GM12878 (cell line): ENCODE data around the gene SLC39A11. TPM values are rescaled to one million over a fixed set of nuclear protein-coding genes. Genes with fewer than 3 reads are reported as not detected.

Experiments used
- ATAC-seq: fragments of 200-7000 bp; cut with Tn5 transposase; 3 replicates; pipeline ENCODE4 v1.9.1; 2020; ENCODE audit warnings: mild to moderate bottlenecking, moderate library complexity
- BruUV-seq: library from RNA; stranded (reverse); fragments of 400-500 nt; replicated peaks from 2 replicates; lab custom pipeline; 2021; lab: Mats Ljungman, UMichigan
- CTCF ChIA-PET: fragments of 300-600 bp; sonication (Branson Sonifier 250); formaldehyde crosslinking; extraction: SDS; loops from one replicate; lab custom pipeline; 2021; ENCODE audit warnings: inconsistent platforms; lab: Yijun Ruan, JAX
- POLR2A ChIA-PET: fragments of 350-600 bp; formaldehyde crosslinking; extraction: SDS; loops from one replicate; lab custom pipeline; 2021; ENCODE audit warnings: inconsistent platforms; lab: Charles Lee
- RAD21 ChIA-PET: fragments of 300-600 bp; sonication (Branson Sonifier 250); formaldehyde crosslinking; loops from one replicate; lab custom pipeline; 2023; ENCODE audit warnings: antibody characterized with exemption; ENCODE audit not compliant: unreplicated experiment; lab: Charles Lee
- SMC1A ChIA-PET: fragments of 300-600 bp; sonication (Branson Sonifier 250); formaldehyde crosslinking; loops from one replicate; lab custom pipeline; 2023; ENCODE audit not compliant: unreplicated experiment, uncharacterized antibody; lab: Charles Lee
- DNase-seq: peaks from one replicate; pipeline ENCODE4 v3.0.0-alpha.2; 2011; ENCODE audit warnings: low read depth, low spot score
- FAIRE-seq: peaks from 3 replicates; lab custom pipeline; 2011; peaks lifted over from hg19 to GRCh38; lab: Jason Lieb, UNC
- H2AFZ ChIP-seq: 2 replicates; pipeline ENCODE4 v1.6.0; 2011; ENCODE audit warnings: low read depth, low read length, control low read depth; ENCODE audit not compliant: control insufficient read depth
- H3K27ac ChIP-seq: 2 replicates; pipeline ENCODE4 v1.5.1; 2011; ENCODE audit warnings: control low read depth; ENCODE audit not compliant: control insufficient read depth, insufficient read depth
- H3K27me3 ChIP-seq, 2 experiments: replicated peaks in 1 of 2; 2 replicates each; pipeline versions ENCODE4 v1.6.0 to v1.6.1; 2011; ENCODE audit warnings: low read length in 1 of 2; ENCODE audit not compliant: control insufficient read depth in 2 of 2, insufficient read depth in 2 of 2
- H3K36me3 ChIP-seq, 2 experiments: 2 replicates each; pipeline ENCODE4 v1.5.1; 2011; ENCODE audit warnings: low read length in 1 of 2; ENCODE audit not compliant: control insufficient read depth in 2 of 2, insufficient read depth in 2 of 2
- H3K4me1 ChIP-seq: 2 replicates; pipeline ENCODE4 v1.6.1; 2011; ENCODE audit warnings: mild to moderate bottlenecking, low read length, moderate library complexity, mixed read lengths; ENCODE audit not compliant: control insufficient read depth, insufficient read depth
- H3K4me2 ChIP-seq: 2 replicates; pipeline ENCODE4 v1.6.0; 2011; ENCODE audit warnings: control low read depth; ENCODE audit not compliant: control insufficient read depth, insufficient read depth
- H3K4me3 ChIP-seq: fragments of 200-600 bp; sonication (generic); 2 replicates; pipeline ENCODE4 v1.5.1; 2016
- H3K79me2 ChIP-seq: 2 replicates; pipeline ENCODE4 v1.6.0; 2011; ENCODE audit warnings: low read length; ENCODE audit not compliant: control insufficient read depth, insufficient read depth
- H3K9ac ChIP-seq: 2 replicates; pipeline ENCODE4 v1.8.0; 2011; ENCODE audit warnings: low read length, control low read depth, mixed read lengths; ENCODE audit not compliant: control insufficient read depth, insufficient read depth
- H3K9me3 ChIP-seq: replicated peaks from 3 replicates; pipeline ENCODE4 v1.5.1; 2011; ENCODE audit warnings: mild to moderate bottlenecking, low read length; ENCODE audit not compliant: control insufficient read depth, insufficient read depth
- H4K20me1 ChIP-seq: 2 replicates; pipeline ENCODE4 v1.6.0; 2011; ENCODE audit not compliant: control insufficient read depth, insufficient read depth
- ASH2L ChIP-seq: fragments of 300-600, 200-600 bp; sonication (generic); IDR thresholded peaks from 2 replicates; pipeline ENCODE4 v1.6.1; 2017; ENCODE audit warnings: low read depth, mild to moderate bottlenecking, borderline replicate concordance
- BACH1 ChIP-seq: fragments of 450-650 bp; IDR thresholded peaks from 2 replicates; pipeline ENCODE4 v1.6.1; 2017; ENCODE audit warnings: mild to moderate bottlenecking, borderline replicate concordance
- BMI1 ChIP-seq: fragments of 450-650 bp; IDR thresholded peaks from 2 replicates; pipeline ENCODE4 v1.6.1; 2016; ENCODE audit warnings: mild to moderate bottlenecking, moderate library complexity, borderline replicate concordance
- ESRRA ChIP-seq: IDR thresholded peaks from 2 replicates; pipeline ENCODE4 v1.6.1; 2012; ENCODE audit warnings: mild to moderate bottlenecking, low read length, improper control_type of control experiment
- EZH2 ChIP-seq: IDR thresholded peaks from 2 replicates; pipeline ENCODE4 v1.6.1; 2012; ENCODE audit warnings: low read depth, mild to moderate bottlenecking, control low read depth, inconsistent platforms, low read length, borderline replicate concordance; ENCODE audit not compliant: control insufficient read depth
- HDGF ChIP-seq: fragments of 450-650 bp; IDR thresholded peaks from 2 replicates; pipeline ENCODE4 v1.6.1; 2016; ENCODE audit warnings: antibody characterized with exemption
- IKZF1 ChIP-seq: fragments of 450-650 bp; conservative IDR thresholded peaks from 2 replicates; pipeline ENCODE4 v1.6.1; 2017; ENCODE audit warnings: antibody characterized with exemption, mild to moderate bottlenecking
- MEF2A ChIP-seq: IDR thresholded peaks from 2 replicates; pipeline ENCODE4 v1.6.1; 2011; ENCODE audit warnings: low read depth, mild to moderate bottlenecking, low read length, moderate library complexity; ENCODE audit not compliant: insufficient read depth
- NFYA ChIP-seq: IDR thresholded peaks from 2 replicates; pipeline ENCODE4 v1.6.1; 2011; ENCODE audit warnings: low read depth, mild to moderate bottlenecking, low read length, improper control_type of control experiment, borderline replicate concordance
- POLR2AphosphoS2 ChIP-seq: IDR thresholded peaks from 2 replicates; pipeline ENCODE4 v1.6.1; 2011; ENCODE audit warnings: low read depth, mild to moderate bottlenecking, low read length, improper control_type of control experiment, moderate library complexity
- RFX5 ChIP-seq: IDR thresholded peaks from 2 replicates; pipeline ENCODE4 v1.6.1; 2011; ENCODE audit warnings: low read depth, low read length, improper control_type of control experiment
- SIX5 ChIP-seq: IDR thresholded peaks from 2 replicates; pipeline ENCODE4 v1.6.1; 2011; ENCODE audit warnings: mild to moderate bottlenecking, low read depth, low read length, moderate library complexity; ENCODE audit not compliant: severe bottlenecking
- TCF12 ChIP-seq: IDR thresholded peaks from 2 replicates; pipeline ENCODE4 v1.6.1; 2011; ENCODE audit warnings: low read depth, mild to moderate bottlenecking, low read length
- TCF7 ChIP-seq: IDR thresholded peaks from 2 replicates; pipeline ENCODE4 v1.6.1; 2014; ENCODE audit warnings: antibody characterized with exemption, borderline replicate concordance
- WGBS: methylation state at CpG from one replicate; pipeline ENCODE4 v1.1.6; 2016; ENCODE audit warnings: low lambda C conversion rate; ENCODE audit not compliant: insufficient replicate concordance, insufficient coverage; ENCODE audit errors: missing lambda C conversion rate; 5-methylcytosine and 5-hydroxymethylcytosine counted together
- in situ Hi-C: fragments of 300-500 bp; cut with MboI; formaldehyde crosslinking; loops from 9 replicates; pipeline ENCODE4 v1.14.3; 2018; ENCODE audit warnings: mixed read lengths
- intact Hi-C: fragments of 100-400 bp; cut with micrococcal nuclease; formaldehyde crosslinking; loops from one replicate; pipeline ENCODE4 v1.14.2; 2022; ENCODE audit not compliant: unreplicated experiment
- polyA plus RNA-seq, 11 experiments: library from polyadenylated mRNA; depleted of rRNA in 4 of 11; unstranded in 6 of 11; stranded (reverse) in 5 of 11; fragments of >200 nt; fragmentation: Nextera tagmentation in 4 of 11; fragmentation: Illumina TruSeq in 1 of 11; extraction: Ambion mirVana in 4 of 11; extraction: Trizol in 1 of 11; gene quantifications; 1 replicate in 1 of 11; 2 replicates in 10 of 11; pipeline versions ENCODE4 v1.2.1 to v1.2.3, GENCODE V29; 2011 to 2016; ENCODE audit warnings: inconsistent platforms in 2 of 11, missing spikeins in 2 of 11, low read depth in 1 of 11
- total RNA-seq, 4 experiments: library from RNA; depleted of rRNA in 3 of 4; stranded (reverse); fragments of >200 nt in 3 of 4; fragmentation: Illumina TruSeq in 1 of 4; extraction: Trizol in 1 of 4; gene quantifications; 2 replicates each; pipeline versions ENCODE4 v1.2.1 to v1.2.3, GENCODE V29; 2013 to 2021
- TF ChIP-seq, protein P1 (sequence below): IDR thresholded peaks from 2 replicates; pipeline ENCODE4 v1.6.1; 2012; ENCODE audit warnings: low read length, inconsistent platforms
- TF ChIP-seq, protein P2 (sequence below): IDR thresholded peaks from 2 replicates; pipeline ENCODE4 v1.6.1; 2012; ENCODE audit warnings: low read depth, low read length, improper control_type of control experiment
- TF ChIP-seq, protein P3 (sequence below): fragments of 450-650 bp; IDR thresholded peaks from 2 replicates; pipeline ENCODE4 v1.6.1; 2017; ENCODE audit warnings: mild to moderate bottlenecking, moderate library complexity

SLC39A11 gene
- total and polyA plus RNA-seq, 10 of the 15 experiments (the other 5 are each of a cell fraction or from before 2014, with no cell fraction given) = 8.6 to 23.8 (median 14.0) TPM

DNA sequence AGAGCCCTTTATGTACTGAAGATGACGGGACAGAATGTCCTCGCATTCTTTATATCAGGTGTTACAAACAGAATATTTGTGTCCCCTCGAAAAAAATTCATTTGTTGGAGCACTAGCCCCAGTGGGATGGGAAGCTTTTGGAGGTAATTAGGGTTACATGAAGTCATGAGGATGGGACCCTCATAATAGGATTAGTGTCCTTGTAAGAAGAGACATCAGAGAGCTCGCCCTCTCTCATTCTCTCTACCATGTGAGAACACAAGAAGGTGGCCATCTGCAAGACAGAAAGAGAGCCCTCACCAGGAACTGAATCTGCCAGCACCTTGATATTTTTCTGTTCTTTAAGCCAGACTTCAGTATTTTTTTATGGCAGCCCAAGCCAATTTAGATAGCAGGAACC lies 72.4 kb downstream of the SLC39A11 start:
- ChIA-PET RAD21 (no interaction called here), SMC1A (no interaction called here), CTCF (no interaction called here), POLR2A (no interaction called here)
- WGBS = 83% methylated on average over 4 of the region's 4 CpGs
- no peak for FAIRE-seq
- BruUV-seq = no TSS peak
- ATAC-seq = no peak
- in situ Hi-C loops = no loop called here
- Histone ChIP-seq H3K4me2 (no peak overlapping the region), H3K36me3 (no peaks in the 10 kb centered on the region; a peak in 1 of 4 replicates), H4K20me1 (no peaks in the 10 kb centered on the region), H3K27ac (no peak overlapping the region), H3K79me2 (peaks cover 3% of the 10 kb centered on the region; the same call in 1 of the 2 replicates), H3K9me3 (peaks cover 5% of the 10 kb centered on the region; the same call in 2 of the 3 replicates), H3K4me1 (no peaks in the 10 kb centered on the region), H3K9ac (no peak overlapping the region), H3K27me3 (no peaks in the 10 kb centered on the region), H3K4me3 (no peak overlapping the region), H2AFZ (no peak overlapping the region)
- intact Hi-C loops = no loop called here
- DNase-seq = no peak
- TF ChIP-seq HDGF (no peak), BMI1 (no peak), NFYA (no peak), TCF7 (no peak), POLR2AphosphoS2 (no peak), ESRRA (no peak), ASH2L (no peak), IKZF1 (no peak), SIX5 (no peak), BACH1 (no peak), EZH2 (no peak), MEF2A (no peak), TCF12 (no peak), RFX5 (no peak)
- TF ChIP-seq, protein P1, sequence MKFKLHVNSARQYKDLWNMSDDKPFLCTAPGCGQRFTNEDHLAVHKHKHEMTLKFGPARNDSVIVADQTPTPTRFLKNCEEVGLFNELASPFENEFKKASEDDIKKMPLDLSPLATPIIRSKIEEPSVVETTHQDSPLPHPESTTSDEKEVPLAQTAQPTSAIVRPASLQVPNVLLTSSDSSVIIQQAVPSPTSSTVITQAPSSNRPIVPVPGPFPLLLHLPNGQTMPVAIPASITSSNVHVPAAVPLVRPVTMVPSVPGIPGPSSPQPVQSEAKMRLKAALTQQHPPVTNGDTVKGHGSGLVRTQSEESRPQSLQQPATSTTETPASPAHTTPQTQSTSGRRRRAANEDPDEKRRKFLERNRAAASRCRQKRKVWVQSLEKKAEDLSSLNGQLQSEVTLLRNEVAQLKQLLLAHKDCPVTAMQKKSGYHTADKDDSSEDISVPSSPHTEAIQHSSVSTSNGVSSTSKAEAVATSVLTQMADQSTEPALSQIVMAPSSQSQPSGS = no peak
- TF ChIP-seq, protein P2, sequence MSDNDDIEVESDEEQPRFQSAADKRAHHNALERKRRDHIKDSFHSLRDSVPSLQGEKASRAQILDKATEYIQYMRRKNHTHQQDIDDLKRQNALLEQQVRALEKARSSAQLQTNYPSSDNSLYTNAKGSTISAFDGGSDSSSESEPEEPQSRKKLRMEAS = no peak
- TF ChIP-seq, protein P3, sequence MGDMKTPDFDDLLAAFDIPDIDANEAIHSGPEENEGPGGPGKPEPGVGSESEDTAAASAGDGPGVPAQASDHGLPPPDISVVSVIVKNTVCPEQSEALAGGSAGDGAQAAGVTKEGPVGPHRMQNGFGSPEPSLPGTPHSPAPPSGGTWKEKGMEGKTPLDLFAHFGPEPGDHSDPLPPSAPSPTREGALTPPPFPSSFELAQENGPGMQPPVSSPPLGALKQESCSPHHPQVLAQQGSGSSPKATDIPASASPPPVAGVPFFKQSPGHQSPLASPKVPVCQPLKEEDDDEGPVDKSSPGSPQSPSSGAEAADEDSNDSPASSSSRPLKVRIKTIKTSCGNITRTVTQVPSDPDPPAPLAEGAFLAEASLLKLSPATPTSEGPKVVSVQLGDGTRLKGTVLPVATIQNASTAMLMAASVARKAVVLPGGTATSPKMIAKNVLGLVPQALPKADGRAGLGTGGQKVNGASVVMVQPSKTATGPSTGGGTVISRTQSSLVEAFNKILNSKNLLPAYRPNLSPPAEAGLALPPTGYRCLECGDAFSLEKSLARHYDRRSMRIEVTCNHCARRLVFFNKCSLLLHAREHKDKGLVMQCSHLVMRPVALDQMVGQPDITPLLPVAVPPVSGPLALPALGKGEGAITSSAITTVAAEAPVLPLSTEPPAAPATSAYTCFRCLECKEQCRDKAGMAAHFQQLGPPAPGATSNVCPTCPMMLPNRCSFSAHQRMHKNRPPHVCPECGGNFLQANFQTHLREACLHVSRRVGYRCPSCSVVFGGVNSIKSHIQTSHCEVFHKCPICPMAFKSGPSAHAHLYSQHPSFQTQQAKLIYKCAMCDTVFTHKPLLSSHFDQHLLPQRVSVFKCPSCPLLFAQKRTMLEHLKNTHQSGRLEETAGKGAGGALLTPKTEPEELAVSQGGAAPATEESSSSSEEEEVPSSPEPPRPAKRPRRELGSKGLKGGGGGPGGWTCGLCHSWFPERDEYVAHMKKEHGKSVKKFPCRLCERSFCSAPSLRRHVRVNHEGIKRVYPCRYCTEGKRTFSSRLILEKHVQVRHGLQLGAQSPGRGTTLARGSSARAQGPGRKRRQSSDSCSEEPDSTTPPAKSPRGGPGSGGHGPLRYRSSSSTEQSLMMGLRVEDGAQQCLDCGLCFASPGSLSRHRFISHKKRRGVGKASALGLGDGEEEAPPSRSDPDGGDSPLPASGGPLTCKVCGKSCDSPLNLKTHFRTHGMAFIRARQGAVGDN = no peak
